ENCODE data around the gene AGPAT1.

- TF ChIP-seq POLR2AphosphoS5 (IDR thresholded peaks at IDR 0.05; ENCODE audit: low read depth, low read length) (no peak), POLR2A (IDR thresholded peaks at IDR 0.05; ENCODE audit: low read depth, low read length) (no peak), TAF1 (IDR thresholded peaks at IDR 0.05; ENCODE audit: low read depth, low read length) (no peak)
These were observed 39.7 kb upstream of the AGPAT1 start for GRCh38 chr6:32215617-32216016.

Measured in GM12891 (cell line).